Head of caudate nucleus (tissue), 42 donors: Measurements from ENCODE around the gene AK6.
A peak's percentile ranks its signal among the peaks of the same experiment; 100 is the strongest.
"Not testable (repeated sequence)": the region's sequence is repeated elsewhere in the genome, so short reads cannot be mapped to it uniquely, and the experiment has no call there.

Experiments
- DNase-seq, 42 donors: peaks; one replicate each; pipeline versions ENCODE4 v3.0.0 to v3.0.0-alpha.2; 2020 to 2021; ENCODE audit warnings: mixed read lengths in 7 of 42
- intact Hi-C: fragments of 100-400 bp; cut with DNase I; formaldehyde crosslinking; loops from one replicate; pipeline ENCODE4 v1.15.0; 2022

Gene AK6

DNA sequence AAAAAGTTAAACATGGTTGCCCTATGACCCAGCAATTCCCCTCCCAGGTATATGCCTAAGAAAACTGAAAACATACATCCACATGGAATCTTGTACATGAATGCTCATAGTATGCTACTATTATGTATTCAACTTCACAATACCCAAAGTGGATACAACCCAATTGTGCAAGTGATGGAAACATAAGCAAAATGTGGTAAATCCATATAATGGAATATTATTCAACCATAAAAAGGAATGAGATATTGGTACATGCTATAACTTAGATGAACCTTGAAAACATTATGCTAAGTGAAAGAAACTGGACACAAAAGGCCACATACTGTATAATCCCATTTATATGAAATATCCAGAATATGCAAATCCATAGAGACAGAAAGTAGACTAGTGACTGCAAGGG is 18.7 kb downstream of the AK6 start:
- intact Hi-C loops = no loop called here
- no peak for DNase-seq

DNA sequence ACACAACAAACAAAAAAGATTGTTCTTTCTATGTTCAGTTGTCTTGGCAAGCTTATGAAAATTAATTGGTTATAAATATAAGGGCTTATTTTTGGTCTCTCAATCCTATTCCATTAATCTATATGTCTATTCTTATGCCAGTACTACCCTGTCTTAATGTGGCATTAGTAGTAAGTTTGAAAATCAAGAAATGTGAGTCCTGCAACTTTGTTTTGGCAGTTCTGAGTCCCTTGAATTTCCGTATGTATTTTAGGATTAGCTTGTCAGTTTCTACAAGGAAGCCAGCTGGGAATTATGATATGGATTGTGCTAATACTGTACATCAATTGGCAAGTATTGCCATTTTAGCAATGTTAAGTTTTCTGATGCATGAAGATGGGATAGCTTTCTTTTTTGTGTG is 26.2 kb downstream of the AK6 start:
- intact Hi-C loops = no loop called here

DNA sequence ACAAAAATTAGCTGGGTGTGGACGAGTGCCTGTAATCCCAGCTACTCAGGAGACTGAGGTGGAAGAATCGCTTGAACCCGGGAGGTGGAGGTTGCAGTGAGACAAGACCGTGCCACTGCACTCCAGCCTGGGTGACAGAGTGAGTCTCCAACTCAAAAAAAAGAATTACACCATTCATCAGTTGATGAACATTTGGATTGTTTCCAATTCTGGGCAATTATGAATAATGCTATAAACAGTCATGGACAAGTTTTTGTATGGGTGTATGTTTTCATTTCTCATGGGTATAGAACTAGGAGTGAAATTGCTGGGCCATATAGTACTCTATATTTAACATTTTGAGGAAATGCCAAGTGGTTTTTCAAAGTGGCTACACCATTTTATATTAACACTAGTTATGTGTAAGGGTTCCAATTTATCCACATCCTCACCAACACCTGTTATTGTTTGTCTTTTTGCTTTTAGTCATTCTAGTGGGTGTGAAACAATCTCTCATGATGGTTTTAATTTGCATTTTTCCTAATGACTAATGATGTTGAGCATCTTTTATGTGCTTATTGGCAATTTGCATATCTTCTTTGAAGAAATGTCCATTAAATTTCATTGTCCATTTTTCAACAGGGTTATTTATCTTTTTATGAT is 27.7 kb downstream of the AK6 start:
- intact Hi-C loops = no loop called here
- no peak for DNase-seq

More for the DNA sequence above, 26.2 kb downstream of the AK6 start:
- no peak for DNase-seq

DNA sequence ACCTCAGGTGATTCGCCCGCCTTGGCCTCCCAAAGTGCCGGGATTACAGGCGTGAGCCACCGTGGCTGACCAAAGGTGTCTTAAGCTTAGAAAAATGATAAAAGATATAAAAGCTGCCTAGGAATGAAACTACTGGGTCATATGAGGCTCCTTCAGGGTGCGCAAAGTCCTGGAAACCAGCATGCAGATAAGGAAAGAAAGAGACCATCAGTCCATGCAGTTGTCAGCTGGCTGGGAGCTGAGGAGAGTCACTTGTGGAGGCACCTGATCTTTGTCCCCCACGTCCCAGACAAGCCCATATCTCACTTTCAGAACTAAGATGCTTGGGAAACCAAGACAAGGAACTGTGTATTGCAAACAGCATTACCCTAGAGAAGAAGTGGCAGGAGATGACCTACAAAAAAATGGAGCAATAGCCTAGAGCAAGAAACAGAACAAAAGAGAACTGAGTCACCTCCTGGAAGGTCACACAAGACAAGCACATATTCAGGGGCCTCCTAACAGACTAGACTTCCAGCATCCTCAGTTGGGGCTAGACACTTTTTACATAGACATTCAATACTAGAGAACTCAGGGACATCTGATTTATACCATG is 33.9 kb downstream of the AK6 start:
- intact Hi-C loops = loop anchor here (10.0 kb wide), 1 partner anchor 101 kb away; the partner anchor contains the start of gene CDK7
- DNase-seq = no peak

DNA sequence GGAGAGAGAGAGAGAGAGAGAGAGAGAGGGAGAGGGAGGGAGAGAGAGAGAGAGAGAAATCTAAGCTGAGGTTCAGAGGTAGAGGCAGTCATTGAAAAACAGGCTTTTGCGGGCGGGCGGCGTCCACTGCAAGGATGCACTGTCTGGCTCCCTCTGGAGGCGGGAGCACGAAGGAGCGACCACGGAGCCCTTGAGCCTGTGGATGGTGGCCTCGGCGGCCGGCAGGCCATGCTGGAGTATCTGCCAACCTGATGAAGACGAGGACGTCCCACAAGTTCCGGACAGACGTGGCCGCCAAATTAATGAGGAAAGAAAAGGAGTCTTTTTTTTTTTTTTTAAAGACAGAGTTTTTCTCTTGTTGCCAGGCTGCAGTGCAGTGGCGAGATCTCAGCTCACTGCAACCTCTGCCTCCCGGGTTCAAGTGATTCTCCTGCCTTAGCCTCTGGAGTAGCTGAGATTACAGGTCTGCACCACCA is 34.5 kb downstream of the AK6 start:
- intact Hi-C loops = loop anchor here (10.0 kb wide), 1 partner anchor 100 kb away; the partner anchor contains the start of gene CDK7
- peak; percentile 78 to 93 (median 85) for DNase-seq

DNA sequence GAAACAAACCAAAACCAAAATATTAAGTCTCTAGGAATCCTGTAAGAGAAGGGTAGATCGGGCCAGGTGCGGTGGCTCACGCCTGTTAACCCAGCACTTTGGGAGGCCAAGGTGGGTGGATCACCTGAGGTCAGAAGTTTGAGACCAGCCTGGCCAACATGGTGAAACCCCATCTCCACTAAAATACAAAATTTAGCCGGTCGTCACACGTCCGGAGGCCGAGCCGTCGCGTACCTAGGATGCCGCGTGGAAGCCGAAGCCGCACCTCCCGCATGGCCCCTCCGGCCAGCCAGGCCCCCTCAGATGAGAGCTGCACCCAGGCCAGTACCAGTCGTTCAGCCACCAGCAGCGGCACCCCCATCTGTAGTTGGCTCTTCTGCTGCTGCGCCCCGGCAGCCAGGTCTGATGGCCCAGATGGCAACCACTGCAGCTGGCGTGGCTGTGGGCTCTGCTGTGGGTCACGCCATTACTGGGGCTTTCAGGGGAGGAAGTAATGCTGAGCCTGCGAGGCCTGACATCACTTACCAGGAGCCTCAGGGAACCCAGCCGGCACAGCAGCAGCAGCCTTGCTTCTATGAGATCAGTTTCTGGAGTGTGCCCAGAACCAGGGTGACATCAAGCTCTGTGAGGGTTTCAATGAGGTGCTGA is 35.5 kb downstream of the AK6 start:
- not testable (repeated sequence) for DNase-seq
- intact Hi-C loops = loop anchor here (10.0 kb wide), 1 partner anchor 99 kb away; the partner anchor contains the start of gene CDK7

DNA sequence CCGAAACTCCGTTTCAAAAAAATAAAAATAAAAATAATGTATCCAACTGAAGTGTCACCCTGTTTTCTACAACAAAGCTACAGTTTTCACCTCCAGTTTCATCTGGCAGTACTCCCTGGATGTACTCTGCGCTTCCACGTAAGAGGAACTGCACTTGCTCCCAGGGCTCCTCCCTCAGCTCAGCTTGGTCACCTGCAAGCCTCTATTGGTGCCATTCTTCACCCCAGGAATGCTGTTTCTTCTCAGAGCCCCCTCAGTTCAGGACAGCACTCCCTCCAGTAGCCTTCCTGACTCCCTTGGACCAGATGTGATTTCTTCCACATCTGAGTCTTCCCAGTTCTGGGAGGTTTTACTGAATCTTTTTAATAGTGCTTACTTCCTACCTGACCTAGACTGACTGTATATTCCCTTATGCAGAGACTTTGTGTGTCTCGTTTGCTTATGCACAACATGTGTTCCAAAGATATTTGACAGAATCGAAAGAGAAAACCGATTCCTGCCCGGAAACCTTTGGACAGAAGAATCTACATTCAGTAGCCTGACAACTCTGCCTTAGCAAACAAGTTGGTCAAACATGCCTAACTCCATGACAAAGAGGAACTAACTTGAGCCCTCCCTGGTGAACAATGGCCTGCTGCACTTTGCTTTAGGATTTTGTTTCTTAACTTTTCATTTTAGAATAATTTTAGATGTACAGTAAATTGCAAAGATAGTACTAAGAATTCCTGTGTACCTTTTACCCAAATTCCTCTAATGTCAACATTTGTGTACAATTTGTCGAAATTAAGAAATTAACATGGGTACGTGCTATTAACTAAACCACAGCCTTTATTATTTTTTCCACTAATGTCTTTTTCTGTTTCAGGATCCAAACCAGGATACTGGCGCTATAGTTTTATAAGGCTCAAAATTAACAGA is 37.5 kb downstream of the AK6 start:
- intact Hi-C loops = loop anchor here (10.0 kb wide), 1 partner anchor 97 kb away; the partner anchor contains the start of gene CDK7
- no peak for DNase-seq

DNA sequence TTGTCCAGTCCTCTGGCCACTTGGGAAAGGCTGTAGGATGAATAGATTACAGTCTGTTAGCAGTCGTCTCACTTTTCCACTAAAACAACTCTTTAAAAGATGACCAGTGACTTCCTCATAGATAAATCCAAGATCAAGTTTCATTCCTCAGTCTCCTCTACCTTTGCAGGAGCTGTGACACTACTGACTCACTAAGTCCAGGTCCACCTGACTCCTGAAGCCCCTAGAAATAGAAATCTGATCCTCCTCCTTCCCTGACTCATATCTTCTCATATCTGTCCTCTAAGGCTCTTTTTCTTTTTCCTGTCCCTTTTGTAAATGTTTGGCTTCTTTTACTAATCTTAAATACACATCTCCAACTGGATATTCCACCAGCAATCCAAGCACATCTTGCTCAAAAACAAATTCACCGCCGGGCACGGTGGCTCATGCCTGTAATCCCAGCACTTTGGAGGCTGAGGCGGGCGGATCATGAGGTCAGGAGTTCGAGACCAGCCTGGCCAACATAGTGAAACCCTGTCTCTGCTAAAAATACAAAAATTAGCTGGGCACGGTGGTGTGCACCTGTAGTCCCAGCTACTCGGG is 39.3 kb downstream of the AK6 start:
- DNase-seq = no peak
- intact Hi-C loops = loop anchor here (10.0 kb wide), 1 partner anchor 95 kb away; the partner anchor contains the start of gene CDK7

DNA sequence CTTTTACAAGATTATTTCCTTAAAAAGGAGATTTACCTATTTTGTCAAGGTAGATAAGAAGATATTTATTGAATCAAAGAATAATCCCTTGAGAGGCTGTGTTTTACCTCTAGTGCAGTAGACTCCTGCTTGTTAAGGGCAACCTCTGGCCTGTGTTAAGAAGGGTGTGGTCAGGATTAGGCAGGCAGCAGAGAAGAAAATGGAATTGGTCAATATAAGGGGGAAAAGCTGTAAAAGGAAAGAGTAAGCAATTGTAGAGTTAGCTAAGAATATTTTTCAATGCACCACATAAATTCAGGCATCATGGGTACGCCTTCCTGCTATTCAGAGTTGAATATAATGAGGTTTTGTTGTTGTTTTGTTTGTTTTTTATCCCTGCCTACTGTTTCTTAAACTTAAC is 43.0 kb downstream of the AK6 start:
- DNase-seq = no peak
- intact Hi-C loops = no loop called here

DNA sequence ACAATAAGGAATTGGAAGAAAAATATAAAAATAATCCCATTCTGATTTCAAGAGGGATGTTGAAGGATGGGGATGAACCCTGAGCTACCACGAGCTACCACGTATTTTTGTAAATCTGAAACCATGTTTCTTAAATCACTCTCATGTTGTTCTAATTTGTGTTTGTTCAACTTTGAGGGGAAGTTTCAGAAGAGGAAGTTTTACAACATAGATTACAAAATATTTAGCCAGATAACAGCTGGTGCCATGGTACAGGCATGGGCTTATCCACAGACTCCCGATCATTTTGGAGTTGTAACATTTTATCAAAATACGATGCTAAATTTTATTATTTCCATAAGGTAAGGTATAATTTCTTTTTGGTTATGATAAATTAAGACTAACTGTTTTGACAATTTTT is 51.9 kb downstream of the AK6 start:
- intact Hi-C loops = no loop called here

DNA sequence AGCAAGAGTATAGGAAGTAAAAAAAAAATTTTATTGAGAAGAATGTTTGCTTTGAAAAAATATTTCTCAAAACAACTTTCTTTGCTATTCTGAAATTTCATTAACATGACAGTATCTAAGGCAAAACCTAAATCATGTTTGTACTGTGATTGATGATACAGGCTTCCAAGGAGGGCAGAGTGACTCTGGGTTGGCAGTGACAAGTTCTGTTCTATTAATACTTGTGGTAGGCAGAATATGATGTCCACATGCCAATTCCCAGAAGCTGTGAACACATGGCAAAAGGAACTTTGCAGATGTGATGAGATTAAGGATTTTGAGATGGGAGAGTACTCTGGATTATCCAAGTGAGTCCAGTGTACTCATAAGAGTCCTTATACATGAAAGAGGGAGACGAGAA is 53.3 kb downstream of the AK6 start:
- intact Hi-C loops = no loop called here
- DNase-seq = no peak

More for the DNA sequence above, 51.9 kb downstream of the AK6 start:
- no peak for DNase-seq

DNA sequence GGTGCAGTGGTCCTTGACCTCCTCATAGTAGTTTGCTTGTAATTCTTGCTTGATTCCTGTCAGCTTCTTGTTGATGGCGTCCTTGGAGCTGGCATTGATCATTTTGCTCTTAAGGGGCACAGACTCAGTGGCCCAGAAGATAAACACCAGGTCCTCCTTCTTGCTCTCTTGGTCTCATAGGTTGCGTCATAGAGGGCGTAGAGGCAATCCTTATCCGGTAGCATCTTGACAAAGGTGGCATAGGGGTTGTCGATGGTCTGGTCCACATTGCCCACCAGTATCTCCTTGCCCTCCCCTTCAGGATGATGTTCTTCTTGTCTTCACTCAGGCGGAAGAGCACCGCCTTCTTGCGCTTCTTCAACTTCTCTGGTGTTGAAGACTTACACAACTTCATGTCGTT is 55.9 kb downstream of the AK6 start:
- DNase-seq = no peak
- intact Hi-C loops = no loop called here

DNA sequence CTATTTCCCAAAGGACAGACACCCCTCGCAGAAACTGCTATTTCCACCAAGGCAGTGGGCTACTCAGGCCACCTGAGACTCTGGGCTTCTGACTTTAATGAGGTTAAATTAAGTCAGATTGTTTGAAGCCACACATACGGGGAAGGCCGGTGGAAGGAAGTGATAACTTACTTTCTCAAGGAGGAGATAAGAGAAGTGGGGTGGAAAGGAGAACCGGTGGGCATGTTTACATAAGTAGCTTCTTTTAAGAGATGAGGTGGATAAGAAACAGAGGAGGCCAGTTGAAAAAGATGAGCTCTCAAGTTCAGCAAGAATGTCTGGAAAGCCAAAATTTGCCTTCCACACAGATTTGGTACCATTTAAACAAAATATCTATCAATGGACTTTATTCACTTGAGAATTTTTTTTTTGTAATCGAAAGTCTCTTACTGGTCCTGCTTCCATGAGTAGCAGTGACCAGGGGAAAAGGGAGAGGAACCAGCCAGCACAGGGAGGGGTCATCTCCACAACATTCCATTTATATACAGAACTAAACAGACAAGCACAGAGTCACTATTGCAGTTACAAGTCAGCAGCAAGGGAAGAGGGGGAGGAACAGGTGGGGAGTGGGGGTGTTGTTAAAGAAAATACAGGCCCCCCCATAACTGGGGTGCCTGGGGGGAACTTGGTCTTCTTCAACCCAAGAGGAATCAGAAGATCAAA is 56.7 kb downstream of the AK6 start:
- intact Hi-C loops = no loop called here
- DNase-seq = no peak

DNA sequence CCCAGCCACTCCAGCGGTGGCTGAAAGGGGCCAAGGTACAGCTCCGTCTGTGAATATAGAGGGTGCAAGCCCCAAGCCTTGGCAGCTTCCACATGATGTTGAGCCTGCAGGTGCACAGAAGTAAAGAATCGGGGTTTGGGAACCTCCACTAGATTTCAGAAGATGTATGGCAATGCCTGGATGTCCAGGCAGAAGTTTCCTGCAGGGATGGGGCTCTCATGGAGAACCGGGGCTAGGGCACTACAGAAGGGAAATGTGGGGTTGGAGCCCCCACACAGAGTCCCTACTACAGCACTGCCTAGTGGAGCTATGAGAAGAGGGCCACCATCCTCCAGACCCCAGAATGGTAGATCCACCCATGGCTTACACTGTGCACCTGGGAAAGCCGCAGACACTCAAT is 59.9 kb downstream of the AK6 start:
- no peak for DNase-seq
- intact Hi-C loops = no loop called here

DNA sequence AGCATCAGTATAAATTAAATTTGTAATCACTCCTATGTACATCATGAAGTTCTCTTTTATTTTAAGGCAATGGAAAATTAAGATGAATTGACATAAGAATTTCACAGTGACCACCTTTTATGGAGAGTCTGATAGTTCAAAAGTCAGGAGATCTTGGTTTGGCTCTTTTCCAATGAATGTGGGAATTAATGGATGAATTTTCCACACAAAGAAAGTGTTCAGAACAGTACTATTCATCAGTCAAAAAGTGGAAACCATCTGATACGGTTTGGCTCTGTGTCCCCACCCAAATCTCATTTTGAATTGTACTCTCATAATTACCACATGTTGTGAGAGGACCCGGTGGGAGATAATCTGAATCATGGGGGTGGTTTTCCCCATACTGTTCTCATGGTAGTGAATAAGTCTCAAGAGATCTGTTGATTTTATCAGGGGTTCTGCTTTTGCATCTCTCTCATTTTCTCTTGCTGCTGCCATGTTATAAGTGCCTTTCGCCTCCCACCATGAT is 61.2 kb downstream of the AK6 start:
- intact Hi-C loops = no loop called here
- no peak for DNase-seq

DNA sequence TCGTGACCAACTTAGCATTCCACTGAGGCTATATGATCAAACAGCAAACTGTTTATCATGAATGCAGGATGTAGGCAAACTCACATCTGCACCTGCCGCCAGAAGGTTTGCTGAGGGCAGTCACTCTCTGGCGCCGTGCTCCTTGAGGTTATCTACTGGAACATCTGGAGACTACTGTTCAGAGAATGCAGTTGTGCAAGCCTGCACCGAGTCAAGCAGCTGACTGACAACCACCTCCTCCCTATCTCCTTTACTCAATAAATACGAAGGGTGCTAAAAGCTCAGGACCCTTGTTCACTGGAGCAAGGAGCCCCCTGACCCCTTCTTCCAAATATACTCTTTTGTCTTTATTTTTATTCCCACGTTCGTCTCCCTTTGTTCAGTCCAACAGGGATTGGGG is 63.8 kb downstream of the AK6 start:
- intact Hi-C loops = no loop called here
- no peak for DNase-seq
